ENCODE measurements around the gene LYPLA2.

DNA sequence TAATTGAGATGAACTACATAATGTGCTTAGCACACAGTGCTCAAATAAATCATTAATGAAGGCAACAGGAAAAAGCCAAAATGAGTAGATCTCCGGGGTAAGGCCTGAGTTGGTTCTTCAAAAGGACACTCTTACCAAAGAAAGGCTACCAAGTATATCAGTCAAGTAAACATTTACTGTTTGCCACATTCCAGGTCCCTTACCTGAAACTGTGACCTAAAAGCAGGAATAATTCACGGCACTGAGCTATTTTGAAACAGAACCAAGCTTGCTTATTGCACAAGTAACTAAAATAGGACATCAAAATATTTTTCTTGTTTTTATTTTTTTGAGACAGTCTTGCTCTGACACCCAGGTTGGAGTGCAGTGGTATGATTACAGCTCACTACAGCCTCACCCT lies 14.7 kb upstream of the LYPLA2 start:
- TF ChIP-seq, protein P1, sequence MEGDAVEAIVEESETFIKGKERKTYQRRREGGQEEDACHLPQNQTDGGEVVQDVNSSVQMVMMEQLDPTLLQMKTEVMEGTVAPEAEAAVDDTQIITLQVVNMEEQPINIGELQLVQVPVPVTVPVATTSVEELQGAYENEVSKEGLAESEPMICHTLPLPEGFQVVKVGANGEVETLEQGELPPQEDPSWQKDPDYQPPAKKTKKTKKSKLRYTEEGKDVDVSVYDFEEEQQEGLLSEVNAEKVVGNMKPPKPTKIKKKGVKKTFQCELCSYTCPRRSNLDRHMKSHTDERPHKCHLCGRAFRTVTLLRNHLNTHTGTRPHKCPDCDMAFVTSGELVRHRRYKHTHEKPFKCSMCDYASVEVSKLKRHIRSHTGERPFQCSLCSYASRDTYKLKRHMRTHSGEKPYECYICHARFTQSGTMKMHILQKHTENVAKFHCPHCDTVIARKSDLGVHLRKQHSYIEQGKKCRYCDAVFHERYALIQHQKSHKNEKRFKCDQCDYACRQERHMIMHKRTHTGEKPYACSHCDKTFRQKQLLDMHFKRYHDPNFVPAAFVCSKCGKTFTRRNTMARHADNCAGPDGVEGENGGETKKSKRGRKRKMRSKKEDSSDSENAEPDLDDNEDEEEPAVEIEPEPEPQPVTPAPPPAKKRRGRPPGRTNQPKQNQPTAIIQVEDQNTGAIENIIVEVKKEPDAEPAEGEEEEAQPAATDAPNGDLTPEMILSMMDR (conservative IDR thresholded peaks at IDR 0.05; ENCODE audit: low read depth in 2 of 2), result no peak
- TF ChIP-seq EZH2phosphoT487 (IDR thresholded peaks at IDR 0.05; ENCODE audit: unreplicated experiment) (no peak), POLR2AphosphoS5 (IDR thresholded peaks at IDR 0.05; ENCODE audit: low read depth) (no peak), NANOG (IDR thresholded peaks at IDR 0.05; ENCODE audit: borderline replicate concordance) (no peak), EZH2 (IDR thresholded peaks at IDR 0.05; ENCODE audit: low read depth, unreplicated experiment) (no peak)
- TF ChIP-seq, protein P2, sequence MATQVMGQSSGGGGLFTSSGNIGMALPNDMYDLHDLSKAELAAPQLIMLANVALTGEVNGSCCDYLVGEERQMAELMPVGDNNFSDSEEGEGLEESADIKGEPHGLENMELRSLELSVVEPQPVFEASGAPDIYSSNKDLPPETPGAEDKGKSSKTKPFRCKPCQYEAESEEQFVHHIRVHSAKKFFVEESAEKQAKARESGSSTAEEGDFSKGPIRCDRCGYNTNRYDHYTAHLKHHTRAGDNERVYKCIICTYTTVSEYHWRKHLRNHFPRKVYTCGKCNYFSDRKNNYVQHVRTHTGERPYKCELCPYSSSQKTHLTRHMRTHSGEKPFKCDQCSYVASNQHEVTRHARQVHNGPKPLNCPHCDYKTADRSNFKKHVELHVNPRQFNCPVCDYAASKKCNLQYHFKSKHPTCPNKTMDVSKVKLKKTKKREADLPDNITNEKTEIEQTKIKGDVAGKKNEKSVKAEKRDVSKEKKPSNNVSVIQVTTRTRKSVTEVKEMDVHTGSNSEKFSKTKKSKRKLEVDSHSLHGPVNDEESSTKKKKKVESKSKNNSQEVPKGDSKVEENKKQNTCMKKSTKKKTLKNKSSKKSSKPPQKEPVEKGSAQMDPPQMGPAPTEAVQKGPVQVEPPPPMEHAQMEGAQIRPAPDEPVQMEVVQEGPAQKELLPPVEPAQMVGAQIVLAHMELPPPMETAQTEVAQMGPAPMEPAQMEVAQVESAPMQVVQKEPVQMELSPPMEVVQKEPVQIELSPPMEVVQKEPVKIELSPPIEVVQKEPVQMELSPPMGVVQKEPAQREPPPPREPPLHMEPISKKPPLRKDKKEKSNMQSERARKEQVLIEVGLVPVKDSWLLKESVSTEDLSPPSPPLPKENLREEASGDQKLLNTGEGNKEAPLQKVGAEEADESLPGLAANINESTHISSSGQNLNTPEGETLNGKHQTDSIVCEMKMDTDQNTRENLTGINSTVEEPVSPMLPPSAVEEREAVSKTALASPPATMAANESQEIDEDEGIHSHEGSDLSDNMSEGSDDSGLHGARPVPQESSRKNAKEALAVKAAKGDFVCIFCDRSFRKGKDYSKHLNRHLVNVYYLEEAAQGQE (IDR thresholded peaks at IDR 0.05; ENCODE audit: unreplicated experiment), result no peak
